Tibial nerve (tissue), 4 donors: ENCODE data around the gene MORC4. TPM values are rescaled to one million over a fixed set of nuclear protein-coding genes. Genes with fewer than 3 reads are reported as not detected.
A peak's percentile ranks its signal among the peaks of the same experiment; 100 is the strongest.

Experiments
- DNase-seq, 2 donors: peaks; one replicate each; pipeline ENCODE4 v3.0.0-alpha.2; 2019; ENCODE audit warnings: low spot score in 2 of 2
- H3K27ac ChIP-seq, 4 donors: fragments of 200-600 bp; sonication (generic) in 3 of 4; one replicate each; pipeline ENCODE4 v1.5.1; 2017 to 2019; ENCODE audit warnings: mild to moderate bottlenecking in 1 of 4
- H3K27me3 ChIP-seq, 2 donors: fragments of 200-600 bp; sonication (generic) in 1 of 2; one replicate each; pipeline versions ENCODE4 v1.5.1 to v1.6.0; 2017 to 2019
- H3K36me3 ChIP-seq, 3 donors: fragments of 200-600 bp; sonication (generic); one replicate each; pipeline ENCODE4 v1.5.1; 2018 to 2019
- H3K4me1 ChIP-seq, 4 donors: fragments of 200-600 bp; sonication (generic) in 3 of 4; one replicate each; pipeline ENCODE4 v1.5.1; 2017 to 2019
- H3K4me3 ChIP-seq, 4 donors: fragments of 200-600 bp; sonication (generic) in 3 of 4; one replicate each; pipeline ENCODE4 v1.5.1; 2017 to 2019; ENCODE audit warnings: mild to moderate bottlenecking in 1 of 4, moderate library complexity in 1 of 4
- H3K9me3 ChIP-seq, 4 donors: fragments of 200-600 bp; sonication (generic) in 3 of 4; one replicate each; pipeline ENCODE4 v1.5.1; 2017 to 2019
- EP300 ChIP-seq, 2 donors: sonication (generic); formaldehyde crosslinking; IDR thresholded peaks; one replicate each; pipeline ENCODE4 v1.6.1; 2017; ENCODE audit warnings: antibody characterized with exemption in 2 of 2, mild to moderate bottlenecking in 1 of 2
- POLR2A ChIP-seq, 2 donors: fragments of 450-650 bp; IDR thresholded peaks; one replicate each; pipeline ENCODE4 v1.6.1; 2017; ENCODE audit warnings: antibody characterized with exemption in 2 of 2, mild to moderate bottlenecking in 2 of 2, moderate library complexity in 2 of 2
- WGBS, 2 donors: methylation state at CpG; one replicate each; pipeline ENCODE4 v1.1.5; 2018; 5-methylcytosine and 5-hydroxymethylcytosine counted together
- total RNA-seq, 4 donors: library from RNA; depleted of rRNA; stranded (reverse); fragments of >200 nt; gene quantifications; one replicate each; pipeline ENCODE4 v1.1.0, GENCODE V29; 2016
- TF ChIP-seq, protein P1 (sequence below), 5 experiments: fragments of 200-600 bp in 3 of 5; fragments of 450-650 bp in 2 of 5; sonication (generic) in 3 of 5; IDR thresholded peaks; one replicate each; pipeline ENCODE4 v1.5.1; 2016 to 2019; ENCODE audit warnings: antibody characterized with exemption in 5 of 5, mild to moderate bottlenecking in 3 of 5, moderate library complexity in 2 of 5

Gene MORC4
- total RNA-seq, 4 donors from 2014 or later, result 14.1 to 27.1 (median 21.6) TPM

DNA sequence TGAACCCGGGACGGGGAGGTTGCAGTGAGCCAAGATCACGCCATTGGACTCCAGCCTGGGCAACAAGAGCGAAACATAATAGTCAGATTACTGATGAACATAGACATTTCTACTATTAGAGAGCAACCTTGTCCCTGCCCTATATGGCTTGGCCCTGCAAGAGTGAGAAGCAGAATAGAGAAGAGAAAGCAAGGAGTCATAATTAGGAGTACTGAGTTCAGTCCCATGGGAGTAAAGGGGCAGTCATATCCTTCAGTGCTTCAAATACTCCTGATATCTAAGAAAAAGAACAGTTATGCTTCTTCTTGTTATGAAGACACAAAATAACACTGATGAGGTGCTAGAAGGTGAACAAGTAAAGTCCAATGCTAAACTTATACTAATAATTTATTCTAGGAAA is 46.0 kb downstream of the MORC4 start:
- Histone ChIP-seq H3K36me3 (peaks cover 0 to 12% (median 0%) of the 10 kb centered on the region in 3 donors), H3K4me1 (peaks cover 0 to 7% (median 0%) of the 10 kb centered on the region in 4 donors), H3K9me3 (no peaks in the 10 kb centered on the region), H3K4me3 (no peak overlapping the region), H3K27me3 (peaks cover 0 to 4% of the 10 kb centered on the region in 2 donors), H3K27ac (no peak overlapping the region)
- TF ChIP-seq, protein P1, sequence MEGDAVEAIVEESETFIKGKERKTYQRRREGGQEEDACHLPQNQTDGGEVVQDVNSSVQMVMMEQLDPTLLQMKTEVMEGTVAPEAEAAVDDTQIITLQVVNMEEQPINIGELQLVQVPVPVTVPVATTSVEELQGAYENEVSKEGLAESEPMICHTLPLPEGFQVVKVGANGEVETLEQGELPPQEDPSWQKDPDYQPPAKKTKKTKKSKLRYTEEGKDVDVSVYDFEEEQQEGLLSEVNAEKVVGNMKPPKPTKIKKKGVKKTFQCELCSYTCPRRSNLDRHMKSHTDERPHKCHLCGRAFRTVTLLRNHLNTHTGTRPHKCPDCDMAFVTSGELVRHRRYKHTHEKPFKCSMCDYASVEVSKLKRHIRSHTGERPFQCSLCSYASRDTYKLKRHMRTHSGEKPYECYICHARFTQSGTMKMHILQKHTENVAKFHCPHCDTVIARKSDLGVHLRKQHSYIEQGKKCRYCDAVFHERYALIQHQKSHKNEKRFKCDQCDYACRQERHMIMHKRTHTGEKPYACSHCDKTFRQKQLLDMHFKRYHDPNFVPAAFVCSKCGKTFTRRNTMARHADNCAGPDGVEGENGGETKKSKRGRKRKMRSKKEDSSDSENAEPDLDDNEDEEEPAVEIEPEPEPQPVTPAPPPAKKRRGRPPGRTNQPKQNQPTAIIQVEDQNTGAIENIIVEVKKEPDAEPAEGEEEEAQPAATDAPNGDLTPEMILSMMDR (IDR thresholded peaks at IDR 0.05), result no peak
- TF ChIP-seq EP300 (IDR thresholded peaks at IDR 0.05) (no peak), POLR2A (IDR thresholded peaks at IDR 0.05) (no peak)
- no peak for DNase-seq
- 96% methylated on average over 4 of the region's 4 CpGs for WGBS, 2 donors

DNA sequence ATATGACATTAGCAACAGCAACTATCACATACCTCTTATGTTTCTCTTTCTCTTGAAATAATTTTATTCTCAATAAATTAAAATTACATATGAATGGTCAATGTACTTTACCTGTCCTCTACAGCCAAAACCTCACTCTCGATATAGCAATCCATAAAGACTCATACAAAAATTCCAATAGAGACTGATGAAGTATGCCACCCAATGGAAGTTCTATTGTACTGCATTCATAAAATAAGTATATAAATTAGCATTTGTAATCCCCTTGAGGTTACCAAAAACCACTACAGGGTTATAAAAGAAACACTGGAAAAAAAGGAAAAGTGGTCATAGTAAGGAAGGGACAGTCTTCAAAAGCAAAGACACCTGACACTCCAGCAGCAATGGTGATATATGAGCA is 47.0 kb downstream of the MORC4 start:
- no peak for DNase-seq
- Histone ChIP-seq H3K36me3 (peaks cover 0 to 12% (median 0%) of the 10 kb centered on the region in 3 donors), H3K27ac (no peak overlapping the region), H3K9me3 (no peaks in the 10 kb centered on the region), H3K27me3 (peaks cover 0 to 4% of the 10 kb centered on the region in 2 donors), H3K4me3 (no peak overlapping the region), H3K4me1 (peaks cover 0 to 9% (median 0%) of the 10 kb centered on the region in 4 donors)
- TF ChIP-seq, protein P1 (IDR thresholded peaks at IDR 0.05), result peak in 4 of 5 experiments; percentile 5 to 53 (median 32)
- no peak for TF ChIP-seq POLR2A (IDR thresholded peaks at IDR 0.05)
- TF ChIP-seq EP300 (IDR thresholded peaks at IDR 0.05), result no peak
- 37 to 41% methylated on average over 1 of the region's 1 CpG for WGBS, 2 donors

DNA sequence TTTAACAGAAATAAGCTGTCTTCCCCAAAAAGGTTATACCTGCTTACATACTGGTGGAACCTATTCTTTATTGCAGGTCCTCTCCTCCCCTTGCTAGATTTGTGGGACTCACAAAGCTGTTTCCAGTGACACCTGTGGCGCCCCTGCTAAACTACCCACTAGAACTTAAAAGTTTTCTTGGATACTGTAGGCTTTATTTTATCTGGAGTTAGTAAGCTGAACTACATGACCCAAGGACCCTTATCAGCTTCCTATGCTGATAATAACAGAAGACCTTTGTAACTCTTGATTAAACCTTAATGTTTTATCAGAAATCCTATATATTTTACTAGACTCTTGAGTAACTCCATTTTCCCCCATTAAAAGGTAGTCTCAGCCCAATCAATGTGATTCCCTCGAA is 47.5 kb downstream of the MORC4 start:
- TF ChIP-seq EP300 (IDR thresholded peaks at IDR 0.05) (no peak), POLR2A (IDR thresholded peaks at IDR 0.05) (no peak)
- TF ChIP-seq, protein P1 (IDR thresholded peaks at IDR 0.05), result no peak
- WGBS, 2 donors, result 80 to 94% methylated on average over 2 of the region's 2 CpGs
- Histone ChIP-seq H3K27ac (no peak overlapping the region), H3K9me3 (no peaks in the 10 kb centered on the region), H3K4me1 (peaks cover 0 to 9% (median 0%) of the 10 kb centered on the region in 4 donors), H3K4me3 (no peak overlapping the region), H3K27me3 (peaks cover 0 to 4% of the 10 kb centered on the region in 2 donors), H3K36me3 (peaks cover 0 to 12% (median 0%) of the 10 kb centered on the region in 3 donors)
- no peak for DNase-seq

DNA sequence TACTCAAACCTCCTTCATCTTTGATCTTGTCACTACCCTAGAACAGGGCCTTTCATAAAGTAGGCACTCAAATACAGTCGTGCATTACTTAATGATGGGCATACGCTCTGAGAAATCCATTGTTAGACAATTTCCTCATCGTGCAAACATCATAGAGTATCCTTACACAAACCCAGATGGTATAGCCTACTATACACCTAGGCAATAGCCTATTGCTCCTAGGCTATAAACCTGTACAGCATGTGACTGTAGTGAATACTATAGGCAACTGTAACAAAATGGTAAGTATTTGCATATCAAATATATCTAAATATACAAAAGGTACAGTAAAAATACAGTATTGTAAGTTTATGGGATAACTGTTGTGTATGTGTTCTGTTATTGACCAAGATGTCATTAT is 47.9 kb downstream of the MORC4 start:
- Histone ChIP-seq H3K36me3 (peaks cover 0 to 12% (median 0%) of the 10 kb centered on the region in 3 donors), H3K27me3 (peaks cover 0 to 4% of the 10 kb centered on the region in 2 donors), H3K4me3 (no peak overlapping the region), H3K27ac (no peak overlapping the region), H3K4me1 (peaks cover 0 to 9% (median 0%) of the 10 kb centered on the region in 4 donors), H3K9me3 (no peaks in the 10 kb centered on the region)
- DNase-seq, result no peak
- WGBS, 2 donors, result 68 to 70% methylated on average over 3 of the region's 3 CpGs
- no peak for TF ChIP-seq EP300 (IDR thresholded peaks at IDR 0.05)
- TF ChIP-seq, protein P1 (IDR thresholded peaks at IDR 0.05), result no peak
- TF ChIP-seq POLR2A (IDR thresholded peaks at IDR 0.05), result no peak

DNA sequence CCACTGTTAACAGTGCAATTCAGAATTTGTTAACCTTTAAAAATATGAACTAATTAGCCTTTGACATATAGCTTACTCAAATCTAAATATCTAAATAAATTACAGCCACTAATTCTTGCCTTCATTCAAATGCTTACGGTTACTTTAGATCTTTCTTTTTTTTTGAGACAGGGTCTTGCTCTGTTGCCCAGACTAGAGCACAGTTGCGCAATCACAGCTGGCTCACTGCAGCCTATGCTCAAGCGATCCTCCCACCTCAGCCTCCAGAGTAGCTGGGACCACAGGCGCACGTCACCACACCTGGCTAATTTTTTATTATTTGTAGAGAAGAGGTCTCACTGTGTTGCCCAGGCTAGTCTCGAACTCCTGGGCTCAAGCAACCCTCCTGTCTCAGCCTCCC is 48.8 kb downstream of the MORC4 start:
- Histone ChIP-seq H3K27ac (peak overlapping the region in 2 of 4 donors; percentile 65 to 66), H3K9me3 (no peaks in the 10 kb centered on the region), H3K4me3 (no peak overlapping the region), H3K27me3 (peaks cover 0 to 4% of the 10 kb centered on the region in 2 donors), H3K36me3 (peaks cover 0 to 8% (median 0%) of the 10 kb centered on the region in 3 donors), H3K4me1 (peaks cover 0 to 9% (median 0%) of the 10 kb centered on the region in 4 donors)
- 79 to 82% methylated on average over 6 of the region's 6 CpGs for WGBS, 2 donors
- no peak for DNase-seq
- no peak for TF ChIP-seq POLR2A (IDR thresholded peaks at IDR 0.05)
- TF ChIP-seq EP300 (IDR thresholded peaks at IDR 0.05), result no peak
- TF ChIP-seq, protein P1 (IDR thresholded peaks at IDR 0.05), result no peak
